Neuron (in vitro differentiated cells): Measurements from ENCODE around the gene PRR22.
"Not testable (repeated sequence)": the region's sequence is repeated elsewhere in the genome, so short reads cannot be mapped to it uniquely, and the experiment has no call there.

Experiments
- H2AFZ ChIP-seq: one replicate; pipeline ENCODE4 v1.6.1; 2013; ENCODE audit warnings: low read depth, mild to moderate bottlenecking, inconsistent platforms, low read length, moderate library complexity
- H3K27me3 ChIP-seq: one replicate; pipeline ENCODE4 v1.6.1; 2013; ENCODE audit warnings: low read length; ENCODE audit not compliant: insufficient read depth
- H3K36me3 ChIP-seq: one replicate; pipeline ENCODE4 v1.6.1; 2013; ENCODE audit warnings: low read length; ENCODE audit not compliant: insufficient read depth
- H3K4me1 ChIP-seq: one replicate; pipeline ENCODE4 v1.6.1; 2013; ENCODE audit warnings: low read length; ENCODE audit not compliant: insufficient read depth
- H3K4me3 ChIP-seq: 2 replicates; pipeline ENCODE4 v1.5.1; 2013; ENCODE audit warnings: mild to moderate bottlenecking, low read length, moderate library complexity
- H3K9me3 ChIP-seq: one replicate; pipeline ENCODE4 v1.6.1; 2013; ENCODE audit warnings: low read length

The PRR22 gene

DNA sequence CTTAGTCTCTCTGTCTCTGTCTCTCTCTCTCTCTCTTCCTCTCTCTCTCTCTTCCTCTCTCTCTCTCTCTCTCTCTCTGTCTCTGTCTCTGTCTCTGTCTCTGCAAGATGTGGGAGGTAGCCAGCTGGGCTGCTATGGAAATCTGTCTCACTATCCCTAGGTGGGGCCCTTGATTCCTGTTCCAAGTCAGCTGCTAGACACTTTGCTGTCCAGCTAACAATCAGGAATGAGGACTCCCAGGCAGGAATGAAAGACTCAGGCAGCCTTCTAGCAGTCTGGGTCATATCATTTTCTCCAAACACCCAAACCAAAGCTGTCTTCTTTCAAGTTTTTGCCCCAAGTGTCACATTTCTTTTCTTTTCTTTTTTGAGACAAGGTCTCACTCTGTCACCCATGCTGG, 40.9 kb downstream of the PRR22 start:
- peaks cover 3% of the 10 kb centered on the region for H3K27me3 ChIP-seq
- no peaks in the 10 kb centered on the region for H3K9me3 ChIP-seq
- H2AFZ ChIP-seq: no peak overlapping the region
- H3K36me3 ChIP-seq: no peaks in the 10 kb centered on the region
- H3K4me1 ChIP-seq: no peaks in the 10 kb centered on the region
- no peak overlapping the region for H3K4me3 ChIP-seq

DNA sequence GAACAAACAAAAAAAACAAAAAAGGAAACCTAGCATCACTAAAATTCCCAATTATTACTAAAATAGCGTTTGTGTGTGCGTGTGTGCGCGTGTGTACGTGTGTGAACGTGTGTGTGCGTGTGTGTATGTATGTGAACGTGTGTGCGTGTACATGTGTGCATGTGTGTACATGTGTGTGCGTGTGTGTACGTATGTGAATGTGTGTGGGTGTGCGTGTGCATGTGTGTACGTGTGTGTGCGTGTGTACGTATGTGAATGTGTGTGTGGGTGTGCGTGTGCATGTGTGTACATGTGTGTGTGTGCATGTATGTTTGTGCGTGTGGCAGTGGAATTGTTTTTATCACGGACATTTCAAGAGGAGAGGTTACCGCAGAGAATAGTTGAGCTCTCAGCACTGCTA, 42.5 kb downstream of the PRR22 start:
- no peaks in the 10 kb centered on the region for H3K4me1 ChIP-seq
- H2AFZ ChIP-seq: no peak overlapping the region
- H3K4me3 ChIP-seq: no peak overlapping the region
- peaks cover 3% of the 10 kb centered on the region for H3K27me3 ChIP-seq
- no peaks in the 10 kb centered on the region for H3K36me3 ChIP-seq
- no peaks in the 10 kb centered on the region for H3K9me3 ChIP-seq

DNA sequence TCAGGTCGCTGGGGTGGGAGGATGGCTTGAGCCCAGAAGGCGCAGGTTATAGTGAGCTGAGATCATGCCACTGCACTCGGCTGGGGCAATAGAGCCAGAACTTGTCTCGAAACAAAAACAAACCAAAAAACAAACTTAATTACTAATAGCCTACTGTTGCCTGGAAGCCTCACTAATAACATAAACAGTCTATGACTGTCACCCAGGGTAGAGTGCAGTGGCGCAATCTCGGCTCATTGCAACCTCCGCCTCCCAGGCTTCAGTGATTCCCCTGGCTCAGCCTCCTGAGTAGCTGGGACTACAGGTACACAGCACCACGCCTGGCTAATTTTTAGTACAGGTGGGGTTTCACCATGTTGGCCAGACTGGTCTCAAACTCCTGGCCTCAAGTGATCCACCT, 46.1 kb downstream of the PRR22 start:
- Histone ChIP-seq H3K4me1 (no peaks in the 10 kb centered on the region), H2AFZ (no peak overlapping the region), H3K9me3 (no peaks in the 10 kb centered on the region), H3K36me3 (no peaks in the 10 kb centered on the region), H3K27me3 (no peaks in the 10 kb centered on the region), H3K4me3 (no peak overlapping the region)

DNA sequence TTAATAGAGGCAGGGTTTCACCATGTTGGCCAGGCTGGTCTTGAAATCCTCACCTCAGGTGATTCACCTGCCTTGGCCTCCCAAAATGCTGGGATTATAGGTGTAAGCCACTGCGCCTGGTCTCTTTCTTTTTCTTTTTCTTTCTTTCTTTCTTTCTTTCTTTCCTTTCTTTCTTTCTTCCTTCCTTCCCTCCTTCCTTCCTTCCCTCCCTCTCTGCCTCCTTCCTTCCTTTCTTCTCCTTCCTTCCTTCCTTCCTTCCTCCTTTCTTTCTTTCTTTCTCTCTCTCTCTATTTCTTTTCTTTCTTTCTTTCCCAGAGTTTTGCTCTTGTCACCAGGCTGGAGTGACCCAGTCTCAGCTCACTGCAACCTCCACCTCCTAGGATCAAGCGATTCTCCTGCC, 51.4 kb downstream of the PRR22 start:
- not testable (repeated sequence) for H3K36me3 ChIP-seq, H2AFZ ChIP-seq

More for the DNA sequence above, 51.4 kb downstream of the PRR22 start:
- H3K4me3 ChIP-seq, H3K9me3 ChIP-seq, H3K27me3 ChIP-seq, H3K4me1 ChIP-seq: not testable (repeated sequence)
